A673 (cell line): ENCODE measurements around the gene CEND1. TPM values are rescaled to one million over a fixed set of nuclear protein-coding genes. Genes with fewer than 3 reads are reported as not detected.

Experiments used
- BruUV-seq: library from RNA; stranded (reverse); fragments of 400-500 nt; replicated peaks from 2 replicates; lab custom pipeline; 2021; lab: Mats Ljungman, UMichigan
- CTCF ChIA-PET: fragments of 300-600 bp; sonication (Branson Sonifier 250); formaldehyde crosslinking; loops from one replicate; lab custom pipeline; 2022; ENCODE audit warnings: antibody characterized with exemption; lab: Charles Lee
- POLR2A ChIA-PET: fragments of 300-600 bp; sonication (Branson Sonifier 250); formaldehyde crosslinking; loops from one replicate; lab custom pipeline; 2022; ENCODE audit warnings: antibody characterized with exemption; ENCODE audit not compliant: low non-redundant PET; lab: Charles Lee
- DNase-seq: peaks from one replicate; pipeline ENCODE4 v3.0.0-alpha.2; 2015; ENCODE audit warnings: low spot score
- H3K27ac ChIP-seq: fragments of 200-600 bp; sonication (generic); 2 replicates; pipeline ENCODE4 v1.5.1; 2016; ENCODE audit warnings: mixed run types, low read depth, mild to moderate bottlenecking, mixed read lengths, antibody characterized with exemption, low read length; ENCODE audit not compliant: poor library complexity, severe bottlenecking
- H3K27me3 ChIP-seq: fragments of 200-600 bp; sonication (generic); replicated peaks from 2 replicates; pipeline ENCODE4 v1.6.1; 2017; ENCODE audit warnings: mixed run types, low read depth, mild to moderate bottlenecking, mixed read lengths, antibody characterized with exemption, low read length; ENCODE audit not compliant: insufficient read depth, poor library complexity
- H3K36me3 ChIP-seq: fragments of 200-600 bp; sonication (generic); 2 replicates; pipeline ENCODE4 v1.6.1; 2016; ENCODE audit warnings: mixed run types, mild to moderate bottlenecking, mixed read lengths, antibody characterized with exemption, low read length; ENCODE audit not compliant: insufficient read depth, poor library complexity, severe bottlenecking
- H3K4me1 ChIP-seq: fragments of 200-600 bp; sonication (generic); 2 replicates; pipeline ENCODE4 v1.6.1; 2017; ENCODE audit warnings: mixed run types, mild to moderate bottlenecking, mixed read lengths, antibody characterized with exemption, low read length; ENCODE audit not compliant: insufficient read depth, poor library complexity, severe bottlenecking
- H3K4me3 ChIP-seq: fragments of 200-600 bp; sonication (generic); 2 replicates; pipeline ENCODE4 v1.5.1; 2016; ENCODE audit warnings: low read depth, mixed run types, mild to moderate bottlenecking, mixed read lengths, low read length; ENCODE audit not compliant: poor library complexity, severe bottlenecking
- H3K9me3 ChIP-seq: fragments of 200-600 bp; sonication (generic); 2 replicates; pipeline ENCODE4 v1.6.1; 2016; ENCODE audit warnings: mixed run types, low read depth, mild to moderate bottlenecking, mixed read lengths, antibody characterized with exemption, low read length; ENCODE audit not compliant: poor library complexity, severe bottlenecking
- EZH2 ChIP-seq: fragments of 200-600 bp; sonication (generic); IDR thresholded peaks from 2 replicates; pipeline ENCODE4 v1.6.1; 2017; ENCODE audit warnings: borderline replicate concordance, low read depth, mild to moderate bottlenecking, mixed read lengths, antibody characterized with exemption, low read length; ENCODE audit not compliant: poor library complexity, severe bottlenecking
- intact Hi-C: fragments of 100-400 bp; cut with micrococcal nuclease; formaldehyde crosslinking; loops from one replicate; pipeline ENCODE4 v1.10.0; 2022; ENCODE audit not compliant: unreplicated experiment
- total RNA-seq: library from RNA; stranded (reverse); gene quantifications from 2 replicates; pipeline ENCODE4 v1.2.3, GENCODE V29; 2021
- TF ChIP-seq, protein P1 (sequence below): fragments of 300-800, 200-600 bp; sonication (generic); conservative IDR thresholded peaks from 2 replicates; pipeline ENCODE4 v1.5.1; 2017; ENCODE audit warnings: low read depth, mild to moderate bottlenecking, antibody characterized with exemption, low read length, moderate library complexity, mixed read lengths

CEND1 gene
- total RNA-seq, 1 experiment from 2014 or later: 0.52 TPM

DNA sequence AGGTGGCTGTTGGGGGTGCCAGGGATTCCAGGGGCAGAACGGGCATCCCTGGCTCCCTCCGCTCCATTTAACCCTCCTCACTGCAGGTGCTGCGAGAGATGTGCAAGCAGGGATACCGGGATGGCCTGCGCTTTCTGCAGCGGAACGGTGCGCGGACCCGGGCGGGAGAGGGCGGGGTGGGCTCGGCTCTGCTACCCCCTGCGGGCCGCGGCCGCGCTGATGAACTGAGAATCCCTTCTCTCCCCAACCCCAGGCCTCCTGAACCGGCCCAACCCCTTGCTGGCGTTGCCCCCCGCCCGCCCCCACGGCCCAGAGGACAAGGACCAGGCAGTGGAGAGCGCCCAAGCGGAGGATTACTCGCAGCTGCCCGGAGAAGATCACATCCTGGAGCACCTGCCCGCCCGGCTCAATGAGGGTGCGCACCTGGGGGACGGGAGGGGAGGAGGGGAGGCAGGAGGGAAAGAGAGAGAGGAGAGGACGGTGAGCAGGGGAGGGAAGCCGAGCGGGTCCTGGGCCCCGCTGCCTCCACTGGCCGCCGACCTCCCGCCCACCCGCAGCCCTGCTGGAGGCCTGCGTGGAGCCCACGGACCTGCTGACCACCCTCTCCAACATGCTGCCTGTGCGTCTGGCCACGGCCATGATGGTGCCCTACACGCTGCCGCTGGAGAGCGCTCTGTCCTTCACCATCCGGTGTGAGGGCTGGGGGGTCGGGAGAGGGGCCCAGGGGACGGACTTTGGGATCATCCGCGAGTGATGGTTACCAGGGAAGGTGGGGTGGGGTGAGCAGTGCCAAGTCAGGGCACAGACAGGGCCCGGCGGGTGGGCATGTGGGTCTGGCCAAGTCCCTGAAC is 33.8 kb upstream of the CEND1 start:
- no peak for TF ChIP-seq EZH2
- TF ChIP-seq, protein P1, sequence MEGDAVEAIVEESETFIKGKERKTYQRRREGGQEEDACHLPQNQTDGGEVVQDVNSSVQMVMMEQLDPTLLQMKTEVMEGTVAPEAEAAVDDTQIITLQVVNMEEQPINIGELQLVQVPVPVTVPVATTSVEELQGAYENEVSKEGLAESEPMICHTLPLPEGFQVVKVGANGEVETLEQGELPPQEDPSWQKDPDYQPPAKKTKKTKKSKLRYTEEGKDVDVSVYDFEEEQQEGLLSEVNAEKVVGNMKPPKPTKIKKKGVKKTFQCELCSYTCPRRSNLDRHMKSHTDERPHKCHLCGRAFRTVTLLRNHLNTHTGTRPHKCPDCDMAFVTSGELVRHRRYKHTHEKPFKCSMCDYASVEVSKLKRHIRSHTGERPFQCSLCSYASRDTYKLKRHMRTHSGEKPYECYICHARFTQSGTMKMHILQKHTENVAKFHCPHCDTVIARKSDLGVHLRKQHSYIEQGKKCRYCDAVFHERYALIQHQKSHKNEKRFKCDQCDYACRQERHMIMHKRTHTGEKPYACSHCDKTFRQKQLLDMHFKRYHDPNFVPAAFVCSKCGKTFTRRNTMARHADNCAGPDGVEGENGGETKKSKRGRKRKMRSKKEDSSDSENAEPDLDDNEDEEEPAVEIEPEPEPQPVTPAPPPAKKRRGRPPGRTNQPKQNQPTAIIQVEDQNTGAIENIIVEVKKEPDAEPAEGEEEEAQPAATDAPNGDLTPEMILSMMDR: no peak
- CTCF ChIA-PET: no interaction called here
- Histone ChIP-seq H3K27ac (no peak overlapping the region), H3K27me3 (no peaks in the 10 kb centered on the region), H3K36me3 (peaks cover 4% of the 10 kb centered on the region), H3K9me3 (no peaks in the 10 kb centered on the region), H3K4me3 (no peak overlapping the region), H3K4me1 (peaks cover 14% of the 10 kb centered on the region)
- BruUV-seq: no TSS peak
- POLR2A ChIA-PET: no interaction called here
- intact Hi-C loops: no loop called here
- DNase-seq: no peak

DNA sequence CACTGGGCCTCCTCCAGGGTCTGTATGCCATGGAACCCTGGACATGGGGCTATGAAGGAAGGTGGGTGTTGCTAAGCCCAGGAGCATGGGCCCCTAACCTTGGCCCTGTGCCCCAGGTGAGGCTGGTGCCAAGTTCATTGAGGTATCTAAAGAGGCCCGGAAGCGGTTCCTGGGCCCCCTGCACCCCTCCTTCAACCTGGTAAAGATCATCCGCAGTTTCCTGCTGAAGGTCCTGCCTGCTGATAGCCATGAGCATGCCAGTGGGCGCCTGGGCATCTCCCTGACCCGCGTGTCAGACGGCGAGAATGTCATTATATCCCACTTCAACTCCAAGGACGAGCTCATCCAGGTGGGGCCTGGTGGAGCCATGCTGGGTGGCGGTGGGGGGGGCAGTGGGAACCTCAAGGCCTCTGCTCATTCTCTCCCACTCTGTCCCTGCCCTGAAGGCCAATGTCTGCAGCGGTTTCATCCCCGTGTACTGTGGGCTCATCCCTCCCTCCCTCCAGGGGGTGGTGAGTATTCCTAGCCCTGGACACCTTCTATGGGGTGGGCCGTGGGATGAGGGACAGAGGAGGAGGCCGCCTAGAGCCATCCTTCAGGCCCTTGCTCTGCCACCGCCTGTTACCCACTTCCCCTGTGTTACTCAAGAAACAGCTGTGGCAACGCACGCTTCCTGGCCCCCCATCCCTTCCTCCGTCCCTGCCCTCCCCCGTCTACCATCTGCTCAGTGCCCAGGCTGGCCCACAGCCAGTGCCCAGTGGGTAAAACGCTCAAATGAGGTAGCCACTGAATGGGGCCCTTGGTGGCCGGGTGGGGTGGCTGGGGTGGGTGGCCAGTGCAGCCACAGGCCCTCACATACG is 31.9 kb upstream of the CEND1 start:
- DNase-seq: no peak
- no peak overlapping the region for H3K4me3 ChIP-seq
- TF ChIP-seq, protein P1: no peak
- TF ChIP-seq EZH2: no peak
- no peaks in the 10 kb centered on the region for H3K9me3 ChIP-seq
- BruUV-seq: no TSS peak
- H3K4me1 ChIP-seq: peaks cover 6% of the 10 kb centered on the region
- ChIA-PET POLR2A (no interaction called here), CTCF (no interaction called here)
- no peaks in the 10 kb centered on the region for H3K27me3 ChIP-seq
- intact Hi-C loops: no loop called here
- no peak overlapping the region for H3K27ac ChIP-seq
- H3K36me3 ChIP-seq: peaks cover 4% of the 10 kb centered on the region

DNA sequence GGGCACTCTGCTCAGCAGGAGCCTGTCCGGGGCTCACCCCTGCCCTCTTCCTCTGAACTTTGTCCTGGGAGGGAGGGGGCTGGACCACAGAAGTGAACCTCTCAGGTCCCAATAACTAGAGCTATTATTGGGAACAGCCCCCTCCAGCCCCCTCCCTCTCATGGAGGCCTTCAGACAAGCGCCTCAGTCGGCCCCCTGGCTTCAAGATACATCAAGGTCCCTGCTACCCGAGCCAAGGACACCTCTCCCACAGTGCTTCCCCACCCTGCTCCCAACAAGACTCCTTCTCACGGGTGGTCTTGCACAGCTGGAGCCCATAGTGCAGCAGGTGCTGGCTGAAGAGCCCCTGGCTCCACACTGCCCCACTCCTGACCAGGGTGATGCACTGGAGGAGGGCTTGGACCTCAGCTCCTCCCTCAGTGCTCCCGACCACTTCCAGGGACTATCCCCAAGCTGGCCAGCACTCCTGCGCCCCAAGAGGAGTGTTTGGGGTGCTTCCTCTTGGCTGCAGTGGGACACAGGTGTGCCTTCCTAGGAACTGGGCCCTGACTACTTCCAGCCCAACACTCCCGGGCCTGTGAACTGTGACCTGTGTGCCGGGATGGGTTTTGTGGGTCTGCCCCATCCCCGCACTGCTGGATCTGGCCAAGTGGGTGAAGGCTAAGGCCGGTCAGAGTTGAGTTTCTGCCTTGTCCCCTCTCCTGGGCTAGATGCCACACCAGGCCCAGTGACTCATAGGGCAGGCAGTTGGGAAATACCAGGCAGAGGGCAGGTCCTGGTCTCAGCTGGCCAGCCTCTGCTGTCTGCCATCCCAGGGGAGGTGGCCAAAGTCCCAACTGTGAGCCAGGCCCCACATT is 31.0 kb upstream of the CEND1 start:
- ChIA-PET CTCF (no interaction called here), POLR2A (no interaction called here)
- peak overlapping the region; percentile 82 for H3K4me3 ChIP-seq
- H3K27me3 ChIP-seq: no peaks in the 10 kb centered on the region
- TF ChIP-seq EZH2: no peak
- TF ChIP-seq, protein P1: no peak
- intact Hi-C loops: no loop called here
- H3K27ac ChIP-seq: no peak overlapping the region
- no peaks in the 10 kb centered on the region for H3K9me3 ChIP-seq
- DNase-seq: no peak
- peaks cover 4% of the 10 kb centered on the region for H3K36me3 ChIP-seq
- H3K4me1 ChIP-seq: peaks cover 6% of the 10 kb centered on the region
- BruUV-seq: no TSS peak
